Measurements from ENCODE around the gene UNC79. TPM values are rescaled to one million over a fixed set of nuclear protein-coding genes. Genes with fewer than 3 reads are reported as not detected.

UNC79 gene
- total and polyA plus RNA-seq, 10 of the 15 experiments (the other 5 are each of a cell fraction or from before 2014, with no cell fraction given), result 0.04 to 0.29 (median 0.14) TPM

GRCh38 chr14:93510056-93510455, 79.3 kb downstream of the UNC79 start:
- no peaks in the 10 kb centered on the region for H3K79me2 ChIP-seq (ENCODE audit: control insufficient read depth, insufficient read depth, low read length)
- no peaks in the 10 kb centered on the region for H3K36me3 ChIP-seq (ENCODE audit: control insufficient read depth in 2 of 2, insufficient read depth in 2 of 2, low read length in 1 of 2)
- no peak overlapping the region for H3K4me2 ChIP-seq (ENCODE audit: control insufficient read depth, insufficient read depth)
- RAD21 ChIA-PET (ENCODE audit: unreplicated experiment), result no interaction called here
- no peak overlapping the region for H3K4me3 ChIP-seq
- intact Hi-C loops (cut with micrococcal nuclease; ENCODE audit: unreplicated experiment), result no loop called here
- no peak for TF ChIP-seq MYC (IDR thresholded peaks at IDR 0.05; ENCODE audit: insufficient read depth, insufficient read length, insufficient replicate concordance, low read length, severe bottlenecking)
- POLR2A ChIA-PET, result no interaction called here
- ATAC-seq, result no peak
- in situ Hi-C loops (cut with MboI), result no loop called here
- SMC1A ChIA-PET (ENCODE audit: uncharacterized antibody, unreplicated experiment), result no interaction called here
- WGBS (ENCODE audit: insufficient coverage, insufficient replicate concordance, low lambda C conversion rate, missing lambda C conversion rate), result 0% methylated on average over 1 of the region's 1 CpG
- no peaks in the 10 kb centered on the region for H4K20me1 ChIP-seq (ENCODE audit: control insufficient read depth, insufficient read depth)
- no peak overlapping the region for H3K27ac ChIP-seq (ENCODE audit: control insufficient read depth, insufficient read depth)
- FAIRE-seq, result no peak
- H3K4me1 ChIP-seq (ENCODE audit: control insufficient read depth, insufficient read depth, low read length), result no peaks in the 10 kb centered on the region
- H3K9ac ChIP-seq (ENCODE audit: control insufficient read depth, insufficient read depth, low read length), result no peak overlapping the region
- BruUV-seq (replicated peaks), result no TSS peak
- H3K27me3 ChIP-seq (replicated peaks in 1 of 2; ENCODE audit: control insufficient read depth in 2 of 2, insufficient read depth in 2 of 2, low read length in 1 of 2), result no peaks in the 10 kb centered on the region
- H3K9me3 ChIP-seq (replicated peaks; ENCODE audit: control insufficient read depth, insufficient read depth, low read length), result no peaks in the 10 kb centered on the region; the same call in 2 of the 3 replicates
- no peak overlapping the region for H2AFZ ChIP-seq (ENCODE audit: control insufficient read depth, low read depth, low read length)
- no peak for DNase-seq (ENCODE audit: low read depth, low spot score)
- CTCF ChIA-PET, result no interaction called here

DNA sequence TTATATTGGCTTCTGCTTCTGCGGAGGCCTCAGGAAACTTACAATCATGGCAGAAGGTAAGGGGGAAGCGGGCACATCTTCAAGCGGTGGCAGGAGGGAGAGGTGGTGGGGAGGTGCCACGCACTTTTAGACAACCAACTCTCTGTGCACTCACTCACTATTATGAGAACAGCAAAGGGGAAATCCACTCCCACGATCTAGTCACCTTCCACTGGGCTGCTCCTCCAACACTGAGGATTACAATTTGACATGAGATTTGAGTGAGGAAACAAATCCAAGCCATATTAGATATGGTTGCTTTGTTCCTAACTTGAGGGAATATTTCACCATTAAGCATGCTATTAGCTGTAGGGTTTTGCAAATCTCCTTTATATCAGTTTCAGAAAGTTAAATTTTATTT, 80.3 kb downstream of the UNC79 start:
- Histone ChIP-seq H2AFZ (ENCODE audit: control insufficient read depth, low read depth, low read length) (no peak overlapping the region), H3K9ac (ENCODE audit: control insufficient read depth, insufficient read depth, low read length) (no peak overlapping the region), H3K9me3 (replicated peaks; ENCODE audit: control insufficient read depth, insufficient read depth, low read length) (no peaks in the 10 kb centered on the region; the same call in 2 of the 3 replicates), H3K27me3 (replicated peaks in 1 of 2; ENCODE audit: control insufficient read depth in 2 of 2, insufficient read depth in 2 of 2, low read length in 1 of 2) (no peaks in the 10 kb centered on the region), H3K4me1 (ENCODE audit: control insufficient read depth, insufficient read depth, low read length) (no peaks in the 10 kb centered on the region), H3K79me2 (ENCODE audit: control insufficient read depth, insufficient read depth, low read length) (no peaks in the 10 kb centered on the region), H3K36me3 (ENCODE audit: control insufficient read depth in 2 of 2, insufficient read depth in 2 of 2, low read length in 1 of 2) (no peaks in the 10 kb centered on the region), H3K4me2 (ENCODE audit: control insufficient read depth, insufficient read depth) (no peak overlapping the region), H3K4me3 (no peak overlapping the region), H3K27ac (ENCODE audit: control insufficient read depth, insufficient read depth) (no peak overlapping the region), H4K20me1 (ENCODE audit: control insufficient read depth, insufficient read depth) (no peaks in the 10 kb centered on the region)
- 43% methylated on average over 5 of the region's 5 CpGs for WGBS (ENCODE audit: insufficient coverage, insufficient replicate concordance, low lambda C conversion rate, missing lambda C conversion rate)
- in situ Hi-C loops (cut with MboI) (no loop called here), intact Hi-C loops (cut with micrococcal nuclease; ENCODE audit: unreplicated experiment) (no loop called here)
- ChIA-PET RAD21 (ENCODE audit: unreplicated experiment) (no interaction called here), POLR2A (no interaction called here), SMC1A (ENCODE audit: uncharacterized antibody, unreplicated experiment) (no interaction called here), CTCF (no interaction called here)
- FAIRE-seq, result peak; percentile 35
- no peak for DNase-seq (ENCODE audit: low read depth, low spot score)
- ATAC-seq, result no peak
- no TSS peak for BruUV-seq (replicated peaks)
- TF ChIP-seq GATAD2B (conservative IDR thresholded peaks at IDR 0.05; ENCODE audit: low read depth), result no peak
- TF ChIP-seq, protein P1, sequence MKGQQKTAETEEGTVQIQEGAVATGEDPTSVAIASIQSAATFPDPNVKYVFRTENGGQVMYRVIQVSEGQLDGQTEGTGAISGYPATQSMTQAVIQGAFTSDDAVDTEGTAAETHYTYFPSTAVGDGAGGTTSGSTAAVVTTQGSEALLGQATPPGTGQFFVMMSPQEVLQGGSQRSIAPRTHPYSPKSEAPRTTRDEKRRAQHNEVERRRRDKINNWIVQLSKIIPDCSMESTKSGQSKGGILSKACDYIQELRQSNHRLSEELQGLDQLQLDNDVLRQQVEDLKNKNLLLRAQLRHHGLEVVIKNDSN (IDR thresholded peaks at IDR 0.05; ENCODE audit: borderline replicate concordance, extremely low read length, insufficient read depth, low read depth, low read length), result no peak
- no peak for TF ChIP-seq SPI1 (IDR thresholded peaks at IDR 0.05; ENCODE audit: borderline replicate concordance, insufficient read depth, low read depth, low read length)
- TF ChIP-seq BCL11A (IDR thresholded peaks at IDR 0.05; ENCODE audit: low read depth, low read length), result no peak
- TF ChIP-seq CBX3 (IDR thresholded peaks at IDR 0.05; ENCODE audit: borderline replicate concordance, low read depth), result no peak
- TF ChIP-seq, protein P2, sequence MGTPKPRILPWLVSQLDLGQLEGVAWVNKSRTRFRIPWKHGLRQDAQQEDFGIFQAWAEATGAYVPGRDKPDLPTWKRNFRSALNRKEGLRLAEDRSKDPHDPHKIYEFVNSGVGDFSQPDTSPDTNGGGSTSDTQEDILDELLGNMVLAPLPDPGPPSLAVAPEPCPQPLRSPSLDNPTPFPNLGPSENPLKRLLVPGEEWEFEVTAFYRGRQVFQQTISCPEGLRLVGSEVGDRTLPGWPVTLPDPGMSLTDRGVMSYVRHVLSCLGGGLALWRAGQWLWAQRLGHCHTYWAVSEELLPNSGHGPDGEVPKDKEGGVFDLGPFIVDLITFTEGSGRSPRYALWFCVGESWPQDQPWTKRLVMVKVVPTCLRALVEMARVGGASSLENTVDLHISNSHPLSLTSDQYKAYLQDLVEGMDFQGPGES (IDR thresholded peaks at IDR 0.05), result no peak
- TF ChIP-seq BHLHE40 (IDR thresholded peaks at IDR 0.05; ENCODE audit: borderline replicate concordance in 1 of 2, low read depth in 2 of 2, low read length in 1 of 2), result no peak
- TF ChIP-seq RELA (IDR thresholded peaks at IDR 0.05; ENCODE audit: borderline replicate concordance, partially characterized antibody), result no peak
- no peak for TF ChIP-seq BACH1 (IDR thresholded peaks at IDR 0.05; ENCODE audit: borderline replicate concordance)
- TF ChIP-seq RCOR1 (conservative IDR thresholded peaks at IDR 0.05; ENCODE audit: low read depth, low read length), result no peak
- TF ChIP-seq, protein P3, sequence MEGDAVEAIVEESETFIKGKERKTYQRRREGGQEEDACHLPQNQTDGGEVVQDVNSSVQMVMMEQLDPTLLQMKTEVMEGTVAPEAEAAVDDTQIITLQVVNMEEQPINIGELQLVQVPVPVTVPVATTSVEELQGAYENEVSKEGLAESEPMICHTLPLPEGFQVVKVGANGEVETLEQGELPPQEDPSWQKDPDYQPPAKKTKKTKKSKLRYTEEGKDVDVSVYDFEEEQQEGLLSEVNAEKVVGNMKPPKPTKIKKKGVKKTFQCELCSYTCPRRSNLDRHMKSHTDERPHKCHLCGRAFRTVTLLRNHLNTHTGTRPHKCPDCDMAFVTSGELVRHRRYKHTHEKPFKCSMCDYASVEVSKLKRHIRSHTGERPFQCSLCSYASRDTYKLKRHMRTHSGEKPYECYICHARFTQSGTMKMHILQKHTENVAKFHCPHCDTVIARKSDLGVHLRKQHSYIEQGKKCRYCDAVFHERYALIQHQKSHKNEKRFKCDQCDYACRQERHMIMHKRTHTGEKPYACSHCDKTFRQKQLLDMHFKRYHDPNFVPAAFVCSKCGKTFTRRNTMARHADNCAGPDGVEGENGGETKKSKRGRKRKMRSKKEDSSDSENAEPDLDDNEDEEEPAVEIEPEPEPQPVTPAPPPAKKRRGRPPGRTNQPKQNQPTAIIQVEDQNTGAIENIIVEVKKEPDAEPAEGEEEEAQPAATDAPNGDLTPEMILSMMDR (IDR thresholded peaks at IDR 0.05 in 2 of 3, conservative IDR thresholded peaks at IDR 0.05 in 1 of 3; ENCODE audit: control insufficient read depth in 2 of 3, extremely low read depth in 1 of 3, insufficient read depth in 1 of 3, low read depth in 3 of 3, low read length in 3 of 3), result no peak
- TF ChIP-seq NR2C1 (IDR thresholded peaks at IDR 0.05), result no peak
- TF ChIP-seq YY1 (IDR thresholded peaks at IDR 0.05; ENCODE audit: low read depth, low read length), result no peak
- no peak for TF ChIP-seq JUNB (IDR thresholded peaks at IDR 0.05)
